Measurements from ENCODE around the gene CTXND2. TPM values are rescaled to one million over a fixed set of nuclear protein-coding genes. Genes with fewer than 3 reads are reported as not detected.

The CTXND2 gene
- not detected in 5 replicates for total RNA-seq (2022; extraction: Qiagen RNA extraction)

DNA sequence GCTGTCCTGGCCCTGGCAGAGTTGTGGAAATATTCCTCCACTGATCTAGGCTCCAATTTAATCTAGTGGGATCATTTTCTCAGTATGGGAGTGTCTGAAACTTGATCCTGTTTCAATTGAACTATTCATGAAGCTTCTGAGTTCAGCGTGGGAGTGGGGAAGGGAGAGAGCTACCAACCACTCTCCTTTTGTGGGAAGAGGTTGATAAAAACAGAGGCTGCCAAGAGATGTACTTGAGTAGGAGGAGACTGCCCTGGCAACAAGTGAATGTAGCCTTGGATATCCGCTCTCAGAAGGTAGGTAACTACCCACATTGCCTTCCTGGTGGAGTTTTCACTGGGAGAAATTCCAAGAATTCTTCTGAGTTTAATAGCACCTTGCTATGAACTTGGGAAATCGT, at the start of gene CTXND2:
CTXND2 (plus strand) TSS at position 119 of the 400 bp plus-strand sequence. CDS start 25,179 bp downstream, outside the sequence.

DNA sequence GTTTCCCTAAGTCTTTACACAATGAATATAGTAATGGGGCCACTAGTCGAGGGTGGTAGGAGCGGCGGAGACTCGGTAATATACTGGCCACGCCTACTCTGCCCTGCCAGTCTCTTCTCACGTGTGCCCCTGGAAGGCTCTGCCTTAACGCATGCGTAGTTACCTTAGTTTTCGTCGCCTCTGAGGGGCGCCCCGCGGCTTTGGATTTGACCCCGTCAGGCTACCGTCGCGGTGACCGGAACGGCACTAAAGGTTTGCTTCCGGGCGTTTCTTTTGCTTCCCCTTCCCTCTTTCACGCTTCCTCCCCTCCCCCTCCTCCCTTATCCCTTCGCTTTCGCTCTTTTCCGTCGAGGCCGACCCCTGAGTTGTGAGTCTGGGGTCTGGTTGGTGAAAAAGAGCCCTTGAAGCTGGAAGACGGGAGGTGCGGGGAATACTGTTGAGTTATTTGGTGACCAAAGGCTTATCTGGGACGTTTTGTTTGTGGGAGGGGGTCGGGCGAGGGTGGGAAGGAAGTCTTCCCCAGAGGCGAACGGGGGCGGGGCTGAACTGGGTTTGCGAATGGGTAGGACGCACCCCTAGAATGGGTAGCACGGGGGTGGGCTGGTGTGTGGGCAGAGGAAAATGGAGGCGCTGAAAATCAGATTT, 39.3 kb downstream of the CTXND2 start, which contains the start of gene SETDB1:
SETDB1 (plus strand) TSS at position 267 of the 645 bp plus-strand sequence. CDS start 1,352 bp downstream, outside the sequence.

Other genes starting within 250 kb of the CTXND2 start
- 11.5 to 21.8 TPM (median 15.3 TPM) in 5 replicates for gene GOLPH3L, start 190.0 kb upstream of the CTXND2 start, total RNA-seq (2022; extraction: Qiagen RNA extraction)
- gene HORMAD1, start 166.2 kb upstream of the CTXND2 start, total RNA-seq (2022; extraction: Qiagen RNA extraction) = 6.7 to 11.9 TPM (median 9.5 TPM) in 5 replicates
- gene CTSS, start 121.4 kb upstream of the CTXND2 start, total RNA-seq (2022; extraction: Qiagen RNA extraction) = 14.9 to 18.7 TPM (median 15.5 TPM) in 5 replicates
- gene CTSK, start 78.9 kb upstream of the CTXND2 start, total RNA-seq (2022; extraction: Qiagen RNA extraction) = 1.2 to 2.3 TPM (median 1.4 TPM) in 5 replicates
- gene ARNT, start 10.5 kb upstream of the CTXND2 start, total RNA-seq (2022; extraction: Qiagen RNA extraction) = 10.2 to 18.8 TPM (median 12.2 TPM) in 5 replicates
- gene SETDB1, start 39.2 kb downstream of the CTXND2 start, total RNA-seq (2022; extraction: Qiagen RNA extraction) = 21.9 to 29.0 TPM (median 22.2 TPM) in 5 replicates
- gene CERS2, start 87.7 kb downstream of the CTXND2 start, total RNA-seq (2022; extraction: Qiagen RNA extraction) = 241 to 291 TPM (median 246 TPM) in 5 replicates
- 0.70 to 1.1 TPM (median 0.84 TPM) in 5 replicates for gene ANXA9, start 95.2 kb downstream of the CTXND2 start, total RNA-seq (2022; extraction: Qiagen RNA extraction)
- gene MINDY1, start 119.8 kb downstream of the CTXND2 start, total RNA-seq (2022; extraction: Qiagen RNA extraction) = 2.6 to 3.9 TPM (median 3.0 TPM) in 5 replicates
- gene PRUNE1, start 121.3 kb downstream of the CTXND2 start, total RNA-seq (2022; extraction: Qiagen RNA extraction) = 12.0 to 19.6 TPM (median 15.3 TPM) in 5 replicates
- 0.03 to 0.28 TPM (median 0.09 TPM) in 5 replicates for gene BNIPL, start 149.4 kb downstream of the CTXND2 start, total RNA-seq (2022; extraction: Qiagen RNA extraction)
- gene C1orf56, start 160.6 kb downstream of the CTXND2 start, total RNA-seq (2022; extraction: Qiagen RNA extraction) = 5.9 to 7.9 TPM (median 6.2 TPM) in 5 replicates
- gene CDC42SE1, start 172.5 kb downstream of the CTXND2 start, total RNA-seq (2022; extraction: Qiagen RNA extraction) = 80.4 to 99.4 TPM (median 81.8 TPM) in 5 replicates
- gene MLLT11, start 173.3 kb downstream of the CTXND2 start, total RNA-seq (2022; extraction: Qiagen RNA extraction) = 12.6 to 16.9 TPM (median 15.3 TPM) in 5 replicates
- 3.0 to 3.2 TPM (median 3.1 TPM) in 5 replicates for gene GABPB2, start 183.6 kb downstream of the CTXND2 start, total RNA-seq (2022; extraction: Qiagen RNA extraction)

Measured in A549 treated with Hydrocortisone at 1 μM for 4 hours (cell line).